HCEC 1CT (cell line): ENCODE data around the gene FKTN.

Source experiments
- DNase-seq: peaks from one replicate; pipeline ENCODE4 v3.0.0-alpha.2; 2017

The FKTN gene

DNA sequence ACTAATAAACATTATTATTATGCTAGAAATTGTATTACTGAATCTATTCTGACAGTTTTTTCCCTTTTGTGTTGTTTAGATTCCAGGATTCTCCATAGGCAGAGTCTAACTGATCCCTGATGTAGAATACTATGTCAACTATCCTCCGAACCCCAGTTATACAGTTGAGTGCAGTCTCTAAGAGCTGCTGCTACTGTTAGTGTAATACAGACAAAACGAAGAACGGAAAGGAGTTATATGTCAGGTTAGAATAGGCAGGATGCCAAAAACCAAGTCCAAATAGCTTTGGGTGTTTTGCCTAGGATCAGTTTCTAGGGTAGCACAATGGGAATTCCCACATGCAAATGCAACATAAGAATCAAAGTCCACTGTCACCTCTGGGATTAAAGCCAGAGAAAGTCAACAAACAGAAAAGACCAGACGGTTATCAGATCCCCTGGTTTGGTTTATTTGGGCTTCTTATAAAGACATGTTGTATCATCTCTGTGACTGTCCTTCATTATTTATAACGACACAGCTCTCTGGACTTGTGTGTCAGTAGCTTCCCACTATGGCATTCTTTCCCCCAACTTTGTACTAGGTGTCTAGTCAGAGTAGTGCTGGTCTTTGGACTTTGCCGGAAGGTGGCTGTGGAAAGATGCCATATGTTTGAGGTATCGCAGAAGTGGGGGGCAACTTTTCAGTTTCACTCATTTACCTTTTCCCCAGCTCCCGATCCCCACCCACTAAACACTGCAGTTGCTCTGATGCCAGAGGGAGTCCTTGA lies 121.5 kb downstream of the FKTN start:
- no peak for DNase-seq

- no peak for DNase-seq
Measured at GRCh38 chr9:105681313-105681712, 123.4 kb downstream of the FKTN start.

DNA sequence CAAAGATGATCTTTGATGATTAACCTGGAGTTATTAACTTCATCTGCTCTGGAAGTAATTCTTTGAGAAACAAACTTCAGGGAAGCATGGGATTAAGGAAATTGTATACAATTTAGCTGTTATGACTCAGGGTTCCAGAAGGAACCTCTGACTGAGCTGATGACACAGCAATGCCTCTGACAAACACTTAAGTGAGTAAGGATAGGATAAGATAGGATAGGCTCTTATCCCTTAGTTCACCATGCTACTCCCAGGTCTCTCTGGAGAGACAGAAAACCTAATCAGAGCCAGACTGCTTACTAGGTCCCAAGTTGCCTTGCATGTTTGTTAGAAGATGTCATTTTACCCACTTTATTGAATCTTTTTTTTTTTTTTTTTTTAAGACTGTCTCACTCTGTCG lies 123.8 kb downstream of the FKTN start:
- DNase-seq: peak; percentile 82

GRCh38 chr9:105683688-105684275 lies 125.9 kb downstream of the FKTN start:
- DNase-seq: no peak

- no peak for DNase-seq
Measured at GRCh38 chr9:105686936-105687335, 129.0 kb downstream of the FKTN start.
